H1 (cell line): ENCODE data around the gene SCAMP4. TPM values are rescaled to one million over a fixed set of nuclear protein-coding genes. Genes with fewer than 3 reads are reported as not detected.

Experiments used
- CREB1 ChIP-seq: IDR thresholded peaks from 2 replicates; pipeline ENCODE4 v1.6.1; 2012; ENCODE audit warnings: inconsistent platforms
- CTBP2 ChIP-seq: IDR thresholded peaks from 2 replicates; pipeline ENCODE4 v1.7.0; 2011; ENCODE audit warnings: borderline replicate concordance, mild to moderate bottlenecking, moderate library complexity, mixed read lengths, low read length; ENCODE audit not compliant: insufficient read depth, insufficient read length
- polyA plus RNA-seq, 7 experiments: library from polyadenylated mRNA; depleted of rRNA in 3 of 7; stranded (reverse) in 5 of 7; unstranded in 2 of 7; fragments of >200 nt in 5 of 7; fragments of 200-250 nt in 2 of 7; gene quantifications; 1 replicate in 5 of 7; 2 replicates in 1 of 7; 4 replicates in 1 of 7; pipeline versions ENCODE4 v1.2.1 to v1.2.3, GENCODE V29; 2011 to 2013; ENCODE audit warnings: missing spikeins in 2 of 7, mixed read lengths in 2 of 7
- total RNA-seq: library from RNA; stranded (reverse); fragmentation: NEBNext Ultra II Directional; extraction: Animal tissue kit (Norgen Biotek cat#: 25700); gene quantifications from 2 replicates; pipeline ENCODE4 v1.2.1, GENCODE V29; 2021

The SCAMP4 gene
- total and polyA plus RNA-seq, 2 of the 8 experiments (the other 6 are each of a cell fraction or from before 2014, with no cell fraction given), result 17.1 to 61.4 TPM

DNA sequence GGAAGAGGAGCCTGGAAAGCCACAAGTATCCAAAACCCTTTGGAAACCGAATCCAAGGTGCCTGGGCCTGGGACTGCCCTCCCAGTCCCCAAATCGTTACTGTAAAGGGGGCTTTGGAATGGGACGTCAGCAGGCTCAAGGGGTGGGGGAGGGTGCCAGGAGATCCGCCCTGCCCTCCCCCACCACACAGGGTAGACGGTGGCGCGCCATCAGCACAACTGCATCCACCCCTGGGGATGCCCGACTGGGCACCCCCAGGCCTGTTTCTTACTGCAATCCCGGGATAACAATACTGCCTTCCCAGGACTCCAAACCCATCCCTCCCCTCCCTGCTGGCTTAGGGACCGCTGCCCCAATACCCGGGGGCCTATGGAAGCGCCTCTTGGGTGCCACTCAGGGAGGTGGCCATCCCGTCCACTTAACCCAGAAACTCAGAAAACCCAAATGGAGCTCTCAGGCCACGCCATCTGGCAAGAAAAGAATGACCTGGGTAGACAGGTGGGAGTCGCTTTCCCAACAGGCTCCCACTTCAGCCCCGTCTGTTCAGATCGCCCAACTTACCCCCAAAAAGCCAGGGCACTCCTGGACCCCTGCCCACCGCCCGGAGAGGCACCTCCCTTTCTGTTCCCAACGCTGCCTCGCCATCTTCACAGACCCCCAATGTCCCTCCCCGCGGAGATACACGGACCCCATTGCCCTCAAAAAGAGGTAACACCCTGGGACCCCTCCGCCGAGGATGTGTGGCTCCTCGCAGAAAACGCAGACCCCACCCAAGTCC is 44.2 kb upstream of the SCAMP4 start (continued):
- TF ChIP-seq CTBP2, result no peak
- TF ChIP-seq CREB1, result no peak
